ENCODE results near the gene RNF182.

DNA sequence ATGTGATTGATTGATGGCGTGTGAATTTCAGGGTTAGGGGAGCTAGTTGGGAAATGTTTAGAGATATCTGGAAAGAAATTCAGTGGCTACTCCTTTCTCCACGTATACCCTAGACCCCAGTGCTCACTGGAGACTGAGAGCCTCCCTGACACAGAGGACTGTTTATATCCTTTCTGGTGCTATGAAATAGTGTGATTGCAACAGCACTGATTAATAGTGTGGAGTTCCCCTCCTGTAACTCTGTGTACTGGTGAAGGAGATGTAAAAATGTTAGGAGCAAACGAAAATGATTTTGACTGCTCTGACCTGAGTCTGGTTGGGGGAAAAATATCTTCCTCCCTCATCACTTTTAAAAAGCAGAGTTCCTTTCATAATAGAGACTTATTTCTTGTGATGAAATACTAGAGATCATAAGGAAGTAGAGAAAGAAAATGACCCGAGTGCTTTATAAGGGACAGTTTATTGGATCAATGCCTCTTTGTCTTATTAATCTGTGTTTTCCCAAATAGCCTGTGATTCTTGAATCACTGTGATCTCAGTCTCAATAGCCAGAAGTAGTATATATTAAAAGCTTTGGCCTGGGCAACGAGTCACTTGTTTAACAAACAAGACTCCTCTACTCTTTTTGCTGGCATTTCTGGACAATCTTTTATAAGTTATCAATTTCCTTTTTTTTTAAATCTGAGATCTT is 92.3 kb downstream of the RNF182 start:
- TF ChIP-seq, protein P1, sequence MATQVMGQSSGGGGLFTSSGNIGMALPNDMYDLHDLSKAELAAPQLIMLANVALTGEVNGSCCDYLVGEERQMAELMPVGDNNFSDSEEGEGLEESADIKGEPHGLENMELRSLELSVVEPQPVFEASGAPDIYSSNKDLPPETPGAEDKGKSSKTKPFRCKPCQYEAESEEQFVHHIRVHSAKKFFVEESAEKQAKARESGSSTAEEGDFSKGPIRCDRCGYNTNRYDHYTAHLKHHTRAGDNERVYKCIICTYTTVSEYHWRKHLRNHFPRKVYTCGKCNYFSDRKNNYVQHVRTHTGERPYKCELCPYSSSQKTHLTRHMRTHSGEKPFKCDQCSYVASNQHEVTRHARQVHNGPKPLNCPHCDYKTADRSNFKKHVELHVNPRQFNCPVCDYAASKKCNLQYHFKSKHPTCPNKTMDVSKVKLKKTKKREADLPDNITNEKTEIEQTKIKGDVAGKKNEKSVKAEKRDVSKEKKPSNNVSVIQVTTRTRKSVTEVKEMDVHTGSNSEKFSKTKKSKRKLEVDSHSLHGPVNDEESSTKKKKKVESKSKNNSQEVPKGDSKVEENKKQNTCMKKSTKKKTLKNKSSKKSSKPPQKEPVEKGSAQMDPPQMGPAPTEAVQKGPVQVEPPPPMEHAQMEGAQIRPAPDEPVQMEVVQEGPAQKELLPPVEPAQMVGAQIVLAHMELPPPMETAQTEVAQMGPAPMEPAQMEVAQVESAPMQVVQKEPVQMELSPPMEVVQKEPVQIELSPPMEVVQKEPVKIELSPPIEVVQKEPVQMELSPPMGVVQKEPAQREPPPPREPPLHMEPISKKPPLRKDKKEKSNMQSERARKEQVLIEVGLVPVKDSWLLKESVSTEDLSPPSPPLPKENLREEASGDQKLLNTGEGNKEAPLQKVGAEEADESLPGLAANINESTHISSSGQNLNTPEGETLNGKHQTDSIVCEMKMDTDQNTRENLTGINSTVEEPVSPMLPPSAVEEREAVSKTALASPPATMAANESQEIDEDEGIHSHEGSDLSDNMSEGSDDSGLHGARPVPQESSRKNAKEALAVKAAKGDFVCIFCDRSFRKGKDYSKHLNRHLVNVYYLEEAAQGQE (IDR thresholded peaks at IDR 0.05; ENCODE audit: low read depth), result no peak
- TF ChIP-seq RAD21 (IDR thresholded peaks at IDR 0.05; ENCODE audit: low read depth), result no peak
- no peak for TF ChIP-seq EGR1 (IDR thresholded peaks at IDR 0.05)
- TF ChIP-seq TAF1 (IDR thresholded peaks at IDR 0.05; ENCODE audit: low read depth), result no peak
- TF ChIP-seq EP300 (IDR thresholded peaks at IDR 0.05; ENCODE audit: borderline replicate concordance), result no peak
- no peak for TF ChIP-seq MAX (IDR thresholded peaks at IDR 0.05)
- no peak for TF ChIP-seq CREB1 (IDR thresholded peaks at IDR 0.05; ENCODE audit: low read depth)
